Activated CD8-positive, alpha-beta T cell treated with anti-CD3 and anti-CD28 coated beads for 36 hours (primary cell): ENCODE data around the gene HAUS1. TPM values are rescaled to one million over a fixed set of nuclear protein-coding genes. Genes with fewer than 3 reads are reported as not detected.
A peak's percentile ranks its signal among the peaks of the same experiment; 100 is the strongest.

ENCODE experiments used
- ATAC-seq: fragments of 200-7000 bp; cut with Tn5 transposase; one replicate; pipeline ENCODE4 v1.10.0; 2021; ENCODE audit warnings: mild to moderate bottlenecking, moderate library complexity
- CTCF ChIA-PET: fragments of 350-600 bp; sonication (Branson Sonifier 250); formaldehyde crosslinking; loops from one replicate; lab custom pipeline; 2021; ENCODE audit warnings: antibody characterized with exemption; lab: Charles Lee
- POLR2A ChIA-PET: fragments of 350-600 bp; sonication (Branson Sonifier 250); formaldehyde crosslinking; loops from one replicate; lab custom pipeline; 2021; ENCODE audit warnings: antibody characterized with exemption; lab: Charles Lee
- DNase-seq: peaks from one replicate; pipeline ENCODE4 v3.0.0-alpha.2; 2020
- H3K27ac Mint-ChIP-seq: one replicate; pipeline ENCODE4 v1.8.0; 2021; ENCODE audit warnings: mild to moderate bottlenecking, mixed read lengths
- H3K27me3 Mint-ChIP-seq: one replicate; pipeline ENCODE4 v1.8.0; 2021; ENCODE audit warnings: mixed read lengths
- H3K36me3 Mint-ChIP-seq: one replicate; pipeline ENCODE4 v1.8.0; 2021; ENCODE audit warnings: low read depth, mixed read lengths
- H3K4me1 Mint-ChIP-seq: one replicate; pipeline ENCODE4 v1.8.0; 2021; ENCODE audit warnings: low read depth, mixed read lengths
- H3K4me3 Mint-ChIP-seq: one replicate; pipeline ENCODE4 v1.8.0; 2021; ENCODE audit warnings: mild to moderate bottlenecking, moderate library complexity, mixed read lengths
- H3K9me3 Mint-ChIP-seq: one replicate; pipeline ENCODE4 v1.8.0; 2021; ENCODE audit warnings: mixed read lengths
- CTCF ChIP-seq: fragments of 200-600 bp; IDR thresholded peaks from one replicate; pipeline ENCODE4 v1.8.0; 2022; ENCODE audit warnings: antibody characterized with exemption, mild to moderate bottlenecking
- intact Hi-C: fragments of 100-400 bp; cut with micrococcal nuclease; formaldehyde crosslinking; loops from one replicate; pipeline ENCODE4 v1.10.0; 2022
- total RNA-seq, 2 experiments: library from RNA; stranded (reverse); gene quantifications; one replicate each; pipeline ENCODE4 v1.2.3, GENCODE V29; 2021

HAUS1 gene
- total RNA-seq, 2 experiments from 2014 or later = 57.9 to 61.0 TPM

GRCh38 chr18:46169464-46169941, 65.3 kb downstream of the HAUS1 start:
- Mint-ChIP-seq H3K36me3 (peaks cover 3% of the 10 kb centered on the region), H3K4me1 (peaks cover 33% of the 10 kb centered on the region), H3K9me3 (no peaks in the 10 kb centered on the region), H3K4me3 (no peak overlapping the region), H3K27me3 (no peaks in the 10 kb centered on the region), H3K27ac (peak overlapping the region; percentile 41)
- DNase-seq (no peak), ATAC-seq (no peak)
- CTCF ChIA-PET = interaction anchor here (1.0 to 1.2 kb wide), 3 partner anchors 10 to 112 kb away, joined by 3 to 5 read pairs (median 5); no protein-coding TSS in a partner anchor
- no peak for TF ChIP-seq CTCF
- intact Hi-C loops = no loop called here
- POLR2A ChIA-PET = interaction anchor here (0.9 to 1.5 kb wide), 2 partner anchors 12 to 14 kb away, joined by 3 to 5 read pairs; no protein-coding TSS in a partner anchor

GRCh38 chr18:46171331-46171730, 67.1 kb downstream of the HAUS1 start:
- Mint-ChIP-seq H3K4me1 (peaks cover 39% of the 10 kb centered on the region), H3K9me3 (no peaks in the 10 kb centered on the region), H3K27ac (no peak overlapping the region), H3K27me3 (no peaks in the 10 kb centered on the region), H3K36me3 (peaks cover 17% of the 10 kb centered on the region), H3K4me3 (no peak overlapping the region)
- ATAC-seq (no peak), DNase-seq (no peak)
- CTCF ChIA-PET = interaction anchor here (2.8 to 5.0 kb wide), 4 partner anchors 10 to 109 kb away, joined by 34 to 126 read pairs (median 52); no protein-coding TSS in a partner anchor
- POLR2A ChIA-PET = interaction anchor here (2.5 kb wide), 1 partner anchor 12 kb away, joined by 8 read pairs; no protein-coding TSS in a partner anchor
- intact Hi-C loops = loop anchor here (5.0 kb wide), 1 partner anchor 81 kb away; no protein-coding TSS in a partner anchor
- no peak for TF ChIP-seq CTCF

- Mint-ChIP-seq H3K27me3 (no peaks in the 10 kb centered on the region), H3K9me3 (no peaks in the 10 kb centered on the region), H3K36me3 (peaks cover 27% of the 10 kb centered on the region), H3K27ac (peak overlapping the region; percentile 98), H3K4me3 (peak overlapping the region; percentile 94), H3K4me1 (peaks cover 36% of the 10 kb centered on the region)
- intact Hi-C loops = loop anchor here (2.0 to 5.0 kb wide), 2 partner anchors 39 to 79 kb away; no protein-coding TSS in a partner anchor
- peak; percentile 97 for DNase-seq
- POLR2A ChIA-PET = interaction anchor here (0.8 to 4.0 kb wide), 25 partner anchors 9 to 450 kb away, joined by 3 to 21 read pairs (median 4); partner anchors contain the start of genes ATP5F1A and PSTPIP2
- CTCF ChIA-PET = interaction anchor here (0.6 to 5.0 kb wide), 61 partner anchors 10 to 508 kb away, joined by 3 to 126 read pairs (median 6); partner anchors contain the start of gene ATP5F1A
- peak; percentile 88 for ATAC-seq
- TF ChIP-seq CTCF = peak; percentile 97
Observed at GRCh38 chr18:46173393-46174341, 69.5 kb downstream of the HAUS1 start.

GRCh38 chr18:46174342-46175041, 70.3 kb downstream of the HAUS1 start:
- DNase-seq (peak; percentile 66), ATAC-seq (peak; percentile 29)
- peaks cover 27% of the 10 kb centered on the region for H3K36me3 Mint-ChIP-seq
- ChIA-PET CTCF (interaction anchor here (0.7 to 5.0 kb wide), 39 partner anchors 10 to 482 kb away, joined by 3 to 126 read pairs (median 7); partner anchors contain the start of gene ATP5F1A), POLR2A (interaction anchor here (0.9 to 4.0 kb wide), 15 partner anchors 10 to 177 kb away, joined by 3 to 21 read pairs (median 6); no protein-coding TSS in a partner anchor)
- intact Hi-C loops = loop anchor here (5.0 kb wide), 1 partner anchor 78 kb away; no protein-coding TSS in a partner anchor
- H3K27ac Mint-ChIP-seq = peak overlapping the region; percentile 98
- H3K27me3 Mint-ChIP-seq = no peaks in the 10 kb centered on the region
- TF ChIP-seq CTCF = no peak
- peaks cover 32% of the 10 kb centered on the region for H3K4me1 Mint-ChIP-seq
- no peaks in the 10 kb centered on the region for H3K9me3 Mint-ChIP-seq
- peak overlapping the region; percentile 94 for H3K4me3 Mint-ChIP-seq
